Sciatic nerve (tissue), 2 donors: ENCODE data around the gene PMS1. TPM values are rescaled to one million over a fixed set of nuclear protein-coding genes. Genes with fewer than 3 reads are reported as not detected.
"Not testable (repeated sequence)": the region's sequence is repeated elsewhere in the genome, so short reads cannot be mapped to it uniquely, and the experiment has no call there.

ENCODE experiments used
- ATAC-seq: fragments of 200-7000 bp; cut with Tn5 transposase; one replicate; pipeline ENCODE4 v1.9.1; 2020; ENCODE audit warnings: mild to moderate bottlenecking, moderate library complexity
- DNase-seq: peaks from one replicate; pipeline ENCODE4 v3.0.0-alpha.2; 2020; ENCODE audit warnings: low spot score
- intact Hi-C: fragments of 100-400 bp; cut with DNase I; formaldehyde crosslinking; loops from one replicate; pipeline ENCODE4 v1.14.2; 2022
- total RNA-seq: library from RNA; stranded (reverse); fragmentation: NEBNext Ultra II Directional; extraction: Animal tissue kit (Norgen Biotek cat#: 25700); gene quantifications from one replicate; pipeline ENCODE4 v1.2.1, GENCODE V29; 2021
- donor health status: DM: no; HTN: no; CAD: no.
- donor health status: DM: no; HTN: no; CAD: no.

PMS1 gene
- total RNA-seq = 27.5 TPM

DNA sequence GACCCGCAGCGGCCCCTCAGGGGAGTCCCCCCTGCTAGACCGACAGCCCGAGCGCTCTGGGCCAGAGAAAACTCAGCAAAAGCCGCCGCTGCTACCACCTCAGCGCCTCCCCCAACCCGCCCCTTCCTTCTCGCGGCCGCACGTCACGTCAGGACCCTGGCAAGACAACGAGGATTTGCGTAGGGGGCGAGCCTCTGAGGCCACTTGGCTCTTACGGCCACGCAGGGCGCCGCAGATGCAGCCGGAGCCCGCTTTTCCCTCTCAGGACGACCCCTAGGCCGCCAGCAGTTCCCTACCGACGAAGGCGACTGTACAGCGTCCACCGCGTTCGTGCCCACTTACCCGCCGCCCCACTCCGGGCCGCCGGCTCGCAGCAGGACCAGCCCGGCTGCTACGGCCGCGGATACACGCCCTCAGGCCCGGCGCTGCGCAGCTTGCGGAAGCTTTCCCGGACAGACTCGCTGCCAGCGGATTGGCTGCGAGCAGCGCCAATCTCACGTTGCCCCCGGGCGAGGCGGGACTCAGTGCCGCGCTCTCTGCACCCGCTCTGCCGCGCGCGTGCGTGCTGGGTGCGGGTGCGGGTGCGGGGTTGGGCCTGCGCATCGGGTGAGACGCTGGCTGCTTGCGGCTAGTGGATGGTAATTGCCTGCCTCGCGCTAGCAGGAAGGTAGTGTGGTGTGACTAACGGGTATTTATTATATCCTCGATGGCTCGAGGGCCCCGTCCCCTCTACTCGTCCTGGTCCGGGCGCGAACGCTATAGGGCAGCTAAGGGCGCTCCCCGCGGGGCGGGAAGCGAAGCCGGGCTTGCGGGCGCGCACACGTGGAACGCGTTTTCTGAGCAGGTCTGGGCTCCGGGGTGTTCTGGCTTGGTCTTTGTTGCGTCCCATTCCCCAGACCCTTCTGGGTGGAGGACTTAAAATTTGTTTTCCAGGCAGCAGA lies at the start of gene PMS1, which contains the start of gene ORMDL1:
Gene PMS1, plus strand, starts transcription at position 524 of the 941 bp plus-strand sequence. CDS start 7,360 bp downstream, outside the sequence.
Gene ORMDL1, minus strand, starts transcription at position 413 of the 941 bp plus-strand sequence. CDS start 1,744 bp downstream, outside the sequence.
- ATAC-seq (peak; percentile 99), DNase-seq (peak; percentile 96)
- intact Hi-C loops = no loop called here

- no peak for ATAC-seq
- intact Hi-C loops = no loop called here
- DNase-seq = no peak
Observed at GRCh38 chr2:189751080-189751658, 33.1 kb upstream of the PMS1 start.

GRCh38 chr2:189756311-189756952 lies 27.8 kb upstream of the PMS1 start:
- no peak for DNase-seq
- intact Hi-C loops = no loop called here
- ATAC-seq = no peak

DNA sequence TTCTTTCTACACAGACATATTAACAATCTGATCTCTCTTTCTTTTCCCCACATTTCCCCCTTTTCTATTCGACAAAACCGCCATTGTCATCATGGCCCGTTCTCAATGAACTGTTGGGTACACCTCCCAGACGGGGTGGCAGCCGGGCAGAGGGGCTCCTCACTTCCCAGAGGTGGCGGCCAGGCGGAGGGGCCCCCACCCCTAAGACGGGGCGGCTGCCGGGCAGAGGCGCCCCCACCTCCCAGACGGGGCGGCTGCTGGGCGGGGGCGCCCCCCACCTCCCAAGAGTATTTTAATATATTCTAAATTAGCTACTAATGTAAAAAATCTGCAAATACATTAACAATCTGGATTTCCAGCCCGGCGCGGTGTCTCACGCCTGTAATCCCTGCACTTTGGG lies 24.1 kb upstream of the PMS1 start:
- DNase-seq, ATAC-seq, intact Hi-C loops: not testable (repeated sequence)

- no peak for DNase-seq
- intact Hi-C loops = no loop called here
- no peak for ATAC-seq
Observed at GRCh38 chr2:189762229-189762550, 22.1 kb upstream of the PMS1 start.

DNA sequence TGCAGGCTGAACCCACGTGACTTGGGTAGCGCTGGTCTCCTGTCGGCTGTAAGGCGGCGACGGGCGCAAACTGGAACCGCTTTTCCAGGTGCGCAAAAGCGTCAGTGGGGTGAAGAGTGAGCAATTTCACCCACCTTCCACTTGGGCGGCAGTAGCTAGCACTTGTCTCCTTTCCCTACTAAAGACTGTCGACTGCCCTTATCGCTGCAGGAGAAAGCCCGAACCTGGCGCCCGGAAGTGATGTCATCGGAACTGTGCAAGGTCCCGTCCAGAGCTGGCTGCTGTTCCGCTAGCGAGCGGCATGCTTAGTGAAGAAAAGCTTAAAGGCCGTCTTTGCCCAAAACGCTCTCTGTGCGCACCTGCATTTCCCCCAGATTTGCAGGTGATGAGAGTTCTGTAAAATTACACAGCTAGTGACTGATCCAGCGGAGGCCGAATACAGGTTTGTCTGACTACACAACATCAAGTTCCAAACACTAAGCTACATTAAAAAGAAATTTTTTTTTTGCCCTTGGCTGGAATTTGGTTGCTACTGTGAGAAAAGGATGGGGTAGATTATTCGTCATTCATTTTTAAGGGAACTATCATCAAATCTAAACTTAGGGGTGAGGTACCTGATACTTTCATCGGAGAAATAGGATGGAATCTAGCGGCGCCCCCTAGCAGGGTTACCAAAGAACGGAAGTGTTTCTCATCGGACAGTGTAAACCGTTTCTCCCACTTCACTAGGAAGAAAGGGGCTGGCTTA lies 21.5 kb upstream of the PMS1 start, which contains the start of gene OSGEPL1:
Gene OSGEPL1, minus strand, starts transcription at position 242 of the 748 bp plus-strand sequence. CDS start 1,152 bp downstream, outside the sequence.
- peak; percentile 98 for ATAC-seq
- intact Hi-C loops = no loop called here
- DNase-seq = peak; percentile 95

DNA sequence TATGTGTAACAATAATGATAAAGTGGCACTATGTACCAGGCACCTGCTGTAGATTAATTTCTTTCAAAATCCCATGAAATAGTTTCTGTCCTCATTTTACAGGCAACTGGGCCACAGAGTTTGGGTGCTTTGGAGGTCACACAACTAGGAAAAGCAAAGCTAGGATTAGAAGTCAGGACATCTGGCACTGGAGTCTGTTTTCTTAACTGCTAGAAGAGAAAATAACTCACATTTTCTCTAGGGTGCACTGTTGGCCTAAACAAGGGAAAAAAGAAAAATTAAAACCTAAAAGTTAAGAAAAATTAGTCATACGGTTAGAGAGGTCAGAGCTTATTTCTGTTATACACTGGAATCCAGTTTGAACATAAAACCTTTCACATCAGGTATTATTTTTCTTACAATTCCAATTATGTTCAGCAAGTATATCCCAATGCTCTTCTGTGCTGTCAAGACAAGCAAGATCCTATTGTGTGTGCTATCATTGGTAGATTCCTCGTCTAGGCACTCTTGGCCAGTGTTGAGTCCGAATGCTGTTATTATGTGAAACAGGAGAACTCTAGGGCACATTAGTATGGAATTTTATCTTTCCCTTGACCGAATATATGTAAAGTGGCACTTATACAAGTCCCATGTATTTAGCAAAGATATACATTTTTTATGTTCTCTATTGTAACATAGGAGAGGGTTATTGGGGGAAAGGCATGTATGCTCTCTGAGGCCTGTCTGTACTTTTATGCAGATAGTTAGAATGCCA lies 20.2 kb upstream of the PMS1 start:
- DNase-seq (no peak), ATAC-seq (no peak)
- intact Hi-C loops = no loop called here

DNA sequence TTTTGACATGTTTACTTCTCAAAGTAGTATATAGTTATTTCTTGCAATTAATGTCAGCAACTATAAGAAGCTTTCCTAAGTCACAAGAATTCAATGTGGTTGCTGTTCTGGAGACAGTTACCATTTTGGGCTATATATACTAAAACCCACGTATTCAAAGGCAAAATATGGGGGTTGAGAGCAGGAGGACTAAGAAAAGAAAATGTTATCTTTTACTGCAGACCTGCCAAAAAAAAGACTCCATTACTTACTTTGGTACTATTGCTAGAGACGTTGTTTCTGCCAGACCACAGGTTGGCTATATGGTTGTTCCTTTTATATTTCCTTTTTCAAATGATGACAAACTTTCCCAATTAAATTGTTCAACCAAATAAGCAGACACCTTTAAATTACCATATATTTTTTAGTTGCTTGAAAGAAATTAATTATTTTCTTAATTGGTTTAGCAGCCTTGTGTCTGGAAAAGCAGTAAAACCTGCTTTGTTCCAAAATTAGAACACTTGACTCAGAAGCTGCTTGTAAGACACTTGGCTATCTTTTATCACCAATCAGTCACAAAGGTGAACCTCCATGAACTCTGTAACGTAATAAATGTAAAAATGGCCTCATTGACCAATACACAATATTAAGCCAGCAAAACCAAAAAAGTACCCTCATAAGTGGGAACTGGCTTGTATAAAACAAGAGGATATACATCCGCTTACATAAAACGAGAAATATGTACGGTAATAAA lies 13.5 kb upstream of the PMS1 start:
- intact Hi-C loops = no loop called here
- DNase-seq (no peak), ATAC-seq (no peak)

DNA sequence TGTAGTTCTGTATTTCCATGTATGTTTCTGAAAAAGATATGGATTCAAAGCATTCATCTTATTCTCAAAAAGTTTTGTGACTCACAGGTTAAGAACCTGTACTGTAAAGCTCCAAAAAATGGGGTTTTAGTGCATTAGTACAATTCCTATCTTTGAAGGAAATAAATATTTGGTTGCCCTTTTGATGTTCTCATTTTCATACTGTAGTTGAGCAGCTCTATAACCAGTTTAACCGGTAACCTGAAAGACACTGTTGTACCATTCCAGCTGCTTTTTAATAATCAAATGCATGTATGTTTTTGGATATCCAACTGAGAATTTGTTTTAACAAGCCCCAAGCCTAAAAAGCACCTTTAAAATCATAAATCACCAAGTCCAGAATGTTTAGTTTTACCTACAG lies 12.0 kb upstream of the PMS1 start:
- no peak for DNase-seq
- ATAC-seq = no peak
- intact Hi-C loops = no loop called here

GRCh38 chr2:189782221-189782671 lies 2.0 kb upstream of the PMS1 start:
- ATAC-seq (no peak), DNase-seq (no peak)
- intact Hi-C loops = no loop called here

GRCh38 chr2:189783451-189783926 lies 761 bp upstream of the PMS1 start:
- intact Hi-C loops = no loop called here
- no peak for DNase-seq
- peak; percentile 16 for ATAC-seq

DNA sequence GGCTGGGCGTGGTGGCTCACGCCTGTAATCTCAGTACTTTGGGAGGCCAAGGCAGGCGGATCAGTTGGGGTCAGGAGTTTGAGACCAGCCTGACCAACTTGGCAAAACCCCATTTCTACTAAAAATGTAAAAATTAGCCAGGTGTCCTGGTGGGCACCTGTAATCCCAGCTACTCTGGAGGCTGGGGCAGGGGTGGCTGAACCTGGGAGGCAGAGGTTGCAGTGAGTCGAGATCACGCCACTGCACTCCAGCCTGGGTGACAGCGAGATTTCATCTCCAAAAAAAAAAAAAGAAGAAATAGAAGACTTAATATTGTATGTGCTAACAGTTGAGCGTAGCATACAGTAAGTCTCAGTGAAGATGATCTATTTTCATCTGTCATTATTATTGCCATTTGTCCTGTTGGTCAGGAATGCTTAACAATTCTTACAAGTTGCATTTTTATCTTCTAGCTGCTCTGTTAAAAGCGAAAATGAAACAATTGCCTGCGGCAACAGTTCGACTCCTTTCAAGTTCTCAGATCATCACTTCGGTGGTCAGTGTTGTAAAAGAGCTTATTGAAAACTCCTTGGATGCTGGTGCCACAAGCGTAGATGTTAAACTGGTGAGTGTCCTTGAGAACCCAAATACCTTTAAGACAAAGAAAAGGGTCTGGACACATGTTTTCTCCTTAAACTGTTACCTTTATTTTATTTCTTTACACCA lies 7.2 kb downstream of the PMS1 start:
- intact Hi-C loops = no loop called here
- no peak for DNase-seq
- ATAC-seq = no peak

DNA sequence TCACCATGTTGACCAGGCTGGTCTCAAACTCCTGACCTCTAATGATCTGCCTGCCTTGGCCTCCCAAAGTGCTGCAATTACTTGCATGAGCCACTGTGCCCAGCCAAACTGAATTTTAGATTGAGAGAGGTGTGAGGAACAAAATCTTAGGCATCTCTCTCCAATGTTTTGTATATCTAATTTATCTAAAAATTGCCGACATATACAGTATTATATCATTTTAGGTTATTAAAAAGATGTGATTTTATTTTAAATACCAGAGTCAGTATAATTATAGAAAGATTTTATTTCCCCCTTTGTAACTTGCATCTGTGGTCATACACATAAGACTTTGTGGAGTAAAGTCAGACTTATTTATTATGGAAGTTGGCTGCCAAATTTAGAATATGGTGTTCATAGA lies 10.1 kb downstream of the PMS1 start:
- DNase-seq (no peak), ATAC-seq (no peak)
- intact Hi-C loops = no loop called here

- ATAC-seq (no peak), DNase-seq (no peak)
- intact Hi-C loops = no loop called here
Observed at GRCh38 chr2:189797902-189798301, 13.7 kb downstream of the PMS1 start.

GRCh38 chr2:189798312-189799029 lies 14.2 kb downstream of the PMS1 start:
- intact Hi-C loops = no loop called here
- DNase-seq (no peak), ATAC-seq (peak; percentile 63)

- DNase-seq = no peak
- no peak for ATAC-seq
- intact Hi-C loops = no loop called here
Observed at GRCh38 chr2:189799030-189799331, 14.7 kb downstream of the PMS1 start.

- ATAC-seq (no peak), DNase-seq (no peak)
- intact Hi-C loops = no loop called here
Observed at GRCh38 chr2:189799531-189799930, 15.3 kb downstream of the PMS1 start.
